Activated CD8-positive, alpha-beta T cell treated with anti-CD3 and anti-CD28 coated beads for 36 hours (primary cell): ENCODE results near the gene CST1. TPM values are rescaled to one million over a fixed set of nuclear protein-coding genes. Genes with fewer than 3 reads are reported as not detected.

Source experiments
- ATAC-seq: fragments of 200-7000 bp; cut with Tn5 transposase; one replicate; pipeline ENCODE4 v1.10.0; 2021; ENCODE audit warnings: mild to moderate bottlenecking, moderate library complexity
- CTCF ChIA-PET: fragments of 350-600 bp; sonication (Branson Sonifier 250); formaldehyde crosslinking; loops from one replicate; lab custom pipeline; 2021; ENCODE audit warnings: antibody characterized with exemption; lab: Charles Lee
- POLR2A ChIA-PET: fragments of 350-600 bp; sonication (Branson Sonifier 250); formaldehyde crosslinking; loops from one replicate; lab custom pipeline; 2021; ENCODE audit warnings: antibody characterized with exemption; lab: Charles Lee
- DNase-seq: peaks from one replicate; pipeline ENCODE4 v3.0.0-alpha.2; 2020
- H3K27ac Mint-ChIP-seq: one replicate; pipeline ENCODE4 v1.8.0; 2021; ENCODE audit warnings: mild to moderate bottlenecking, mixed read lengths
- H3K27me3 Mint-ChIP-seq: one replicate; pipeline ENCODE4 v1.8.0; 2021; ENCODE audit warnings: mixed read lengths
- H3K36me3 Mint-ChIP-seq: one replicate; pipeline ENCODE4 v1.8.0; 2021; ENCODE audit warnings: low read depth, mixed read lengths
- H3K4me1 Mint-ChIP-seq: one replicate; pipeline ENCODE4 v1.8.0; 2021; ENCODE audit warnings: low read depth, mixed read lengths
- H3K4me3 Mint-ChIP-seq: one replicate; pipeline ENCODE4 v1.8.0; 2021; ENCODE audit warnings: mild to moderate bottlenecking, moderate library complexity, mixed read lengths
- H3K9me3 Mint-ChIP-seq: one replicate; pipeline ENCODE4 v1.8.0; 2021; ENCODE audit warnings: mixed read lengths
- CTCF ChIP-seq: fragments of 200-600 bp; IDR thresholded peaks from one replicate; pipeline ENCODE4 v1.8.0; 2022; ENCODE audit warnings: antibody characterized with exemption, mild to moderate bottlenecking
- intact Hi-C: fragments of 100-400 bp; cut with micrococcal nuclease; formaldehyde crosslinking; loops from one replicate; pipeline ENCODE4 v1.10.0; 2022
- total RNA-seq, 2 experiments: library from RNA; stranded (reverse); gene quantifications; one replicate each; pipeline ENCODE4 v1.2.3, GENCODE V29; 2021

The CST1 gene
- total RNA-seq, 2 experiments from 2014 or later, result not detected

GRCh38 chr20:23754731-23755130, 4.0 kb upstream of the CST1 start:
- ChIA-PET CTCF (no interaction called here), POLR2A (no interaction called here)
- no peak for TF ChIP-seq CTCF
- Mint-ChIP-seq H3K27ac (no peak overlapping the region), H3K27me3 (peaks cover 6% of the 10 kb centered on the region), H3K36me3 (no peaks in the 10 kb centered on the region), H3K4me1 (no peaks in the 10 kb centered on the region), H3K4me3 (no peak overlapping the region), H3K9me3 (no peaks in the 10 kb centered on the region)
- intact Hi-C loops, result no loop called here
- DNase-seq, result no peak
- no peak for ATAC-seq

DNA sequence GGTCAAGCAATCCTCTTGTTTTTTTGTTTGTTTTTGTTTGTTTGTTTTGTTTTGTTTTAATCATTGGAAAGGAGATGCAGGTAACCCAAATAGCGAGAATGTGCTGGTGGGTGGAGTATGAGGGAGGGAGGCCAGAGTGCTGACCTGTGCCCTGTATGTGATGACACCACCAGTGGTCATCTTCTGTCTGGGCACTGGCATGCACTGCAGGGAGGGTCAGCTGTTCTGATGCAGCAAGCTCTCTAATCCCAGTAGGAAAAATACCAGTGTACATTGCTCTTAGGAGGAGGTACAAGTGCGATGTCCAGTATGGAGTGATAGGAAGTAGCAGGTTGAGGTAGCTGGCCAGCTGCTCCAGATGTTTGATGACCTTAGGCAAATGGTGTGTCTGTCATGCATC, 2.9 kb upstream of the CST1 start:
- TF ChIP-seq CTCF, result no peak
- ATAC-seq, result no peak
- Mint-ChIP-seq H3K4me3 (no peak overlapping the region), H3K27me3 (peaks cover 7% of the 10 kb centered on the region), H3K27ac (no peak overlapping the region), H3K36me3 (no peaks in the 10 kb centered on the region), H3K4me1 (no peaks in the 10 kb centered on the region), H3K9me3 (no peaks in the 10 kb centered on the region)
- ChIA-PET CTCF (no interaction called here), POLR2A (no interaction called here)
- no peak for DNase-seq
- intact Hi-C loops, result no loop called here

GRCh38 chr20:23753194-23753548, 2.4 kb upstream of the CST1 start:
- H3K27me3 Mint-ChIP-seq, result peaks cover 7% of the 10 kb centered on the region
- DNase-seq, result no peak
- ATAC-seq, result no peak
- no peak for TF ChIP-seq CTCF
- ChIA-PET CTCF (no interaction called here), POLR2A (no interaction called here)
- no peak overlapping the region for H3K4me3 Mint-ChIP-seq
- intact Hi-C loops, result no loop called here
- no peaks in the 10 kb centered on the region for H3K9me3 Mint-ChIP-seq
- no peaks in the 10 kb centered on the region for H3K4me1 Mint-ChIP-seq
- no peak overlapping the region for H3K27ac Mint-ChIP-seq
- no peaks in the 10 kb centered on the region for H3K36me3 Mint-ChIP-seq

DNA sequence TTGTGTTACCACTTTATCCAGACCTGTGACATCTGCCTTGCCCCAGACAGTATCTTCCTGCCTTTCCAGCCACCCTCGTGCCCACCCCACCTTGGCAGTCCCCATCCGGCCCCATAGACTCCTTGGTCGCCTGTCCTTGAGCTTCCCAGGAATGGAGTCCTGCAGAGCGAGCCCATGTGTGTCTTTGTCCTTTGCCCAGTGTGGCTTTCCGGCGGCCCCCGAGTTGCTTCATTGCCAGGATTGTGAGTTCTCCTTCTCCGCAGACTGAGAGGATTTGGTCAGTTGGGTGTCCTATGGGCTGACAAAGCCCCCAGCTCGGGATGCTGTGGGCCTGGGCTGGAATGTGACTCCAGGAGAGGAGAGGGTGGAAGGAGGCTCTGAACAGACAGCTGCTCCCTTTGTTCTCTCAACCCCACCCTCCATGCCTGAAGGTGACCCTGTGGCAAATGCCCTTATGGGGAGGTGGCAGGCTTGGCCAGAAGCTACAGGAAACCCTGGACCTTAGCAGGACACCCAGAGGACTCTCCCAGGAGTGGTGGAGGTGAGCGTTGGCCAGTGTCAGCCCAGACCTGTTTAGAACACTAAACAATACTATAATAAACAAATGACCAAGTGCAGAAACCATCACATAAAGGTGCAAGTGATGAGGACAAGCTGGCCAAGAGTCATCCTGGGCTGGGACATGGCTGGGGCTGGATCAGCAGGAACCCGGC, 1.9 kb upstream of the CST1 start:
- intact Hi-C loops, result no loop called here
- no peak for DNase-seq
- CTCF ChIA-PET, result no interaction called here

GRCh38 chr20:23752019-23752418, 1.3 kb upstream of the CST1 start:
- H3K36me3 Mint-ChIP-seq, result no peaks in the 10 kb centered on the region
- H3K4me3 Mint-ChIP-seq, result no peak overlapping the region
- ChIA-PET CTCF (no interaction called here), POLR2A (no interaction called here)
- ATAC-seq (no peak), DNase-seq (no peak)
- H3K27me3 Mint-ChIP-seq, result peaks cover 7% of the 10 kb centered on the region
- intact Hi-C loops, result no loop called here
- no peak for TF ChIP-seq CTCF
- no peaks in the 10 kb centered on the region for H3K4me1 Mint-ChIP-seq
- H3K9me3 Mint-ChIP-seq, result no peaks in the 10 kb centered on the region
- H3K27ac Mint-ChIP-seq, result no peak overlapping the region

More for the DNA sequence above, 1.9 kb upstream of the CST1 start:
- H3K27me3 Mint-ChIP-seq, result peaks cover 7% of the 10 kb centered on the region
- no peak for ATAC-seq
- POLR2A ChIA-PET, result no interaction called here
- H3K4me1 Mint-ChIP-seq, result no peaks in the 10 kb centered on the region
- no peak for TF ChIP-seq CTCF
- no peak overlapping the region for H3K27ac Mint-ChIP-seq
- H3K9me3 Mint-ChIP-seq, result no peaks in the 10 kb centered on the region
- H3K36me3 Mint-ChIP-seq, result no peaks in the 10 kb centered on the region
- H3K4me3 Mint-ChIP-seq, result no peak overlapping the region
